K562 (cell line): ENCODE measurements around the gene CTDNEP1. TPM values are rescaled to one million over a fixed set of nuclear protein-coding genes. Genes with fewer than 3 reads are reported as not detected.
A peak's percentile ranks its signal among the peaks of the same experiment; 100 is the strongest.

Experiments used
- ATF3 ChIP-seq, 2 experiments: fragments of 450-650 bp in 1 of 2; sonication (generic) in 1 of 2; formaldehyde crosslinking in 1 of 2; IDR thresholded peaks in 1 of 2; conservative IDR thresholded peaks in 1 of 2; 2 replicates each; pipeline versions ENCODE4 v1.6.1 to v1.8.1; 2016 to 2023; ENCODE audit warnings: mild to moderate bottlenecking in 2 of 2, moderate library complexity in 2 of 2, inconsistent platforms in 1 of 2, missing genetic modification reagents in 1 of 2
- HOMEZ ChIP-seq: fragments of 250-450 bp; sonication (Bioruptor Pico); IDR thresholded peaks from 2 replicates; pipeline ENCODE4 v1.4.0; 2020; ENCODE audit warnings: mild to moderate bottlenecking, moderate library complexity
- JUNB ChIP-seq: fragments of 450-650 bp; formaldehyde crosslinking; conservative IDR thresholded peaks from 2 replicates; pipeline ENCODE4 v1.4.0; 2020; ENCODE audit warnings: mild to moderate bottlenecking
- MLLT1 ChIP-seq, 2 experiments: fragments of 450-650 bp; IDR thresholded peaks; 2 replicates each; pipeline ENCODE4 v1.6.1; 2016
- PBX2 ChIP-seq, 2 experiments: IDR thresholded peaks in 1 of 2; conservative IDR thresholded peaks in 1 of 2; 2 replicates each; pipeline ENCODE4 v1.6.1; 2016; ENCODE audit warnings: low read depth in 2 of 2, mild to moderate bottlenecking in 1 of 2, missing compliant biosample characterization in 1 of 2, missing genetic modification characterization in 1 of 2, moderate library complexity in 1 of 2
- PHF8 ChIP-seq: fragments of 200-600 bp; sonication (generic); IDR thresholded peaks from 2 replicates; pipeline ENCODE4 v1.6.1; 2012; ENCODE audit warnings: mixed run types, mild to moderate bottlenecking, inconsistent platforms, low read length, moderate library complexity, borderline replicate concordance
- RFX1 ChIP-seq: fragments of 450-650 bp; IDR thresholded peaks from 2 replicates; pipeline ENCODE4 v1.6.1; 2016; ENCODE audit warnings: mild to moderate bottlenecking, moderate library complexity
- STAG1 ChIP-seq: sonication (generic); formaldehyde crosslinking; IDR thresholded peaks from 2 replicates; pipeline ENCODE4 v1.5.0; 2020; ENCODE audit warnings: missing genetic modification reagents, borderline replicate concordance
- ZNF395 ChIP-seq: fragments of 200-800 bp; sonication (Bioruptor generic); IDR thresholded peaks from 2 replicates; pipeline ENCODE4 v1.6.1; 2017; ENCODE audit warnings: missing genetic modification characterization, missing compliant biosample characterization
- polyA plus RNA-seq, 8 experiments: library from polyadenylated mRNA; depleted of rRNA in 4 of 8; stranded (reverse) in 5 of 8; unstranded in 3 of 8; fragments of >200 nt; fragmentation: Nextera tagmentation in 2 of 8; fragmentation: Illumina TruSeq in 1 of 8; extraction: Ambion mirVana in 2 of 8; extraction: Trizol in 1 of 8; gene quantifications; 2 replicates each; pipeline versions ENCODE4 v1.2.1 to v1.2.3, GENCODE V29; 2011 to 2014; ENCODE audit warnings: inconsistent platforms in 1 of 8, missing spikeins in 1 of 8
- total RNA-seq, 7 experiments: library from RNA; depleted of rRNA in 6 of 7; stranded (reverse); fragments of >200 nt in 6 of 7; fragmentation: Illumina TruSeq in 2 of 7; extraction: Trizol in 2 of 7; gene quantifications; 2 replicates each; pipeline versions ENCODE4 v1.2.1 to v1.2.3, GENCODE V29; 2011 to 2021; ENCODE audit warnings: low replicate concordance in 1 of 7

Gene CTDNEP1
- total and polyA plus RNA-seq, 9 of the 15 experiments (the other 6 are each of a cell fraction or from before 2014, with no cell fraction given) = 10.7 to 150 (median 28.5) TPM

- 0 out of 2 replicates have a peak, but pooled peaks have one; percentile 15 for TF ChIP-seq ZNF395 (CRISPR knock-in tag)
- TF ChIP-seq STAG1 = no peak
- no peak for TF ChIP-seq ATF3 (IDR thresholded peaks at IDR 0.05)
- no peak for TF ChIP-seq ATF3 (CRISPR knock-in tag; conservative IDR thresholded peaks at IDR 0.05)
- TF ChIP-seq JUNB (CRISPR knock-in tag) = no peak
- no peak for TF ChIP-seq HOMEZ (CRISPR knock-in tag)
- TF ChIP-seq PBX2 (CRISPR knock-in tag; IDR thresholded peaks at IDR 0.05; ENCODE audit: low read depth) = no peak
- peak; percentile 83 for TF ChIP-seq PBX2 (tag; conservative IDR thresholded peaks at IDR 0.05; ENCODE audit: low read depth)
- no peak for TF ChIP-seq PHF8
- TF ChIP-seq RFX1 = no peak
- no peak for TF ChIP-seq MLLT1 (IDR thresholded peaks at IDR 0.05)
Observed at GRCh38 chr17:7232114-7232513, 19.4 kb downstream of the CTDNEP1 start (continued).
